C4-2B (cell line): ENCODE data around the gene TANC1.
"Not testable (repeated sequence)": the region's sequence is repeated elsewhere in the genome, so short reads cannot be mapped to it uniquely, and the experiment has no call there.

Experiments
- CTCF ChIP-seq: fragments of 450-650 bp; conservative IDR thresholded peaks from 2 replicates; pipeline ENCODE4 v1.5.1; 2017; ENCODE audit warnings: mild to moderate bottlenecking
- ZFX ChIP-seq: fragments of 450-650 bp; IDR thresholded peaks from 2 replicates; pipeline ENCODE4 v1.6.1; 2017

GRCh38 chr2:159096302-159096855 is 127.9 kb downstream of the TANC1 start:
- TF ChIP-seq CTCF, ZFX: not testable (repeated sequence)
